ENCODE data around the gene IL1RL2. TPM values are rescaled to one million over a fixed set of nuclear protein-coding genes. Genes with fewer than 3 reads are reported as not detected.

Gene IL1RL2
- total RNA-seq, 1 experiment from 2014 or later, result 0.11 TPM

- Histone ChIP-seq H3F3A (ENCODE audit: low read length, unreplicated experiment) (no peaks in the 10 kb centered on the region), H4K20me1 (ENCODE audit: low read length) (no peaks in the 10 kb centered on the region), H3K27ac (ENCODE audit: low read length) (no peak overlapping the region), H3K4me3 (ENCODE audit: low read length) (no peak overlapping the region), H3K9ac (ENCODE audit: low read length) (no peak overlapping the region), H3K79me2 (ENCODE audit: low read length) (no peaks in the 10 kb centered on the region), H3K9me2 (replicated peaks; ENCODE audit: low read length) (no peaks in the 10 kb centered on the region), H3K4me1 (ENCODE audit: insufficient read depth, low read length) (peaks cover 8% of the 10 kb centered on the region; the same call in 1 of the 2 replicates), H3K9me3 (ENCODE audit: low read length) (no peaks in the 10 kb centered on the region), H2AFZ (ENCODE audit: low read length) (no peak overlapping the region), H3K27me3 (ENCODE audit: low read length) (no peaks in the 10 kb centered on the region), H3K4me2 (ENCODE audit: low read length) (no peak overlapping the region), H3K36me3 (ENCODE audit: low read depth, low read length) (no peaks in the 10 kb centered on the region)
- CTCF ChIA-PET, result interaction anchor here (0.6 kb wide), 1 partner anchor 201 kb away, joined by 3 read pairs; no protein-coding TSS in a partner anchor
- intact Hi-C loops (cut with micrococcal nuclease), result no loop called here
- ATAC-seq, result no peak
- DNase-seq, result no peak
- no TSS peak for BruUV-seq (replicated peaks)
- TF ChIP-seq EZH2 (IDR thresholded peaks at IDR 0.05; ENCODE audit: low read length, unreplicated experiment), result no peak
- no peak for TF ChIP-seq EZH2phosphoT487 (IDR thresholded peaks at IDR 0.05; ENCODE audit: borderline replicate concordance, low read length)
- TF ChIP-seq CTCF (conservative IDR thresholded peaks at IDR 0.05; ENCODE audit: low read depth, low read length), result no peak
- POLR2A ChIA-PET (ENCODE audit: unreplicated experiment), result interaction anchor here (0.5 kb wide), 1 partner anchor 138 kb away, joined by 3 read pairs; no protein-coding TSS in a partner anchor
Measured at GRCh38 chr2:102139851-102140250, 47.0 kb upstream of the IL1RL2 start.

- Histone ChIP-seq H3K9ac (ENCODE audit: low read length) (no peak overlapping the region), H3K27me3 (ENCODE audit: low read length) (no peaks in the 10 kb centered on the region), H2AFZ (ENCODE audit: low read length) (no peak overlapping the region), H3K27ac (ENCODE audit: low read length) (no peak overlapping the region), H3K36me3 (ENCODE audit: low read depth, low read length) (no peaks in the 10 kb centered on the region), H3K4me3 (ENCODE audit: low read length) (no peak overlapping the region), H3K79me2 (ENCODE audit: low read length) (no peaks in the 10 kb centered on the region), H3K4me2 (ENCODE audit: low read length) (no peak overlapping the region), H3K9me2 (replicated peaks; ENCODE audit: low read length) (no peaks in the 10 kb centered on the region), H3K9me3 (ENCODE audit: low read length) (no peaks in the 10 kb centered on the region), H3K4me1 (ENCODE audit: insufficient read depth, low read length) (peaks cover 8% of the 10 kb centered on the region; the same call in 1 of the 2 replicates), H3F3A (ENCODE audit: low read length, unreplicated experiment) (no peaks in the 10 kb centered on the region), H4K20me1 (ENCODE audit: low read length) (no peaks in the 10 kb centered on the region)
- intact Hi-C loops (cut with micrococcal nuclease), result no loop called here
- no TSS peak for BruUV-seq (replicated peaks)
- ChIA-PET CTCF (interaction anchor here (0.6 kb wide), 1 partner anchor 202 kb away, joined by 3 read pairs; no protein-coding TSS in a partner anchor), POLR2A (ENCODE audit: unreplicated experiment) (no interaction called here)
- TF ChIP-seq CTCF (conservative IDR thresholded peaks at IDR 0.05; ENCODE audit: low read depth, low read length), result no peak
- no peak for DNase-seq
- no peak for ATAC-seq
Measured at GRCh38 chr2:102140377-102140776, 46.4 kb upstream of the IL1RL2 start.

- TF ChIP-seq EZH2phosphoT487 (IDR thresholded peaks at IDR 0.05; ENCODE audit: borderline replicate concordance, low read length), result no peak
- TF ChIP-seq CTCF (conservative IDR thresholded peaks at IDR 0.05; ENCODE audit: low read depth, low read length), result no peak
- TF ChIP-seq EZH2 (IDR thresholded peaks at IDR 0.05; ENCODE audit: low read length, unreplicated experiment), result no peak
- H3K9me3 ChIP-seq (ENCODE audit: low read length), result no peaks in the 10 kb centered on the region
- ATAC-seq (no peak), DNase-seq (no peak)
- no peaks in the 10 kb centered on the region for H3K79me2 ChIP-seq (ENCODE audit: low read length)
- H3K9ac ChIP-seq (ENCODE audit: low read length), result no peak overlapping the region
- H3F3A ChIP-seq (ENCODE audit: low read length, unreplicated experiment), result no peaks in the 10 kb centered on the region
- no peaks in the 10 kb centered on the region for H4K20me1 ChIP-seq (ENCODE audit: low read length)
- no peak overlapping the region for H3K27ac ChIP-seq (ENCODE audit: low read length)
- no peaks in the 10 kb centered on the region for H3K9me2 ChIP-seq (replicated peaks; ENCODE audit: low read length)
- BruUV-seq (replicated peaks), result no TSS peak
- peaks cover 8% of the 10 kb centered on the region; the same call in 1 of the 2 replicates for H3K4me1 ChIP-seq (ENCODE audit: insufficient read depth, low read length)
- CTCF ChIA-PET, result interaction anchor here (0.9 kb wide), 1 partner anchor 100 kb away, joined by 3 read pairs; no protein-coding TSS in a partner anchor
- intact Hi-C loops (cut with micrococcal nuclease), result no loop called here
- no peak overlapping the region for H2AFZ ChIP-seq (ENCODE audit: low read length)
- no peak overlapping the region for H3K4me3 ChIP-seq (ENCODE audit: low read length)
- H3K4me2 ChIP-seq (ENCODE audit: low read length), result 0 out of 2 replicates have a peak overlapping the region, but pooled peaks have one; percentile 97
- H3K36me3 ChIP-seq (ENCODE audit: low read depth, low read length), result no peaks in the 10 kb centered on the region
- no peaks in the 10 kb centered on the region for H3K27me3 ChIP-seq (ENCODE audit: low read length)
- POLR2A ChIA-PET (ENCODE audit: unreplicated experiment), result no interaction called here
Measured at GRCh38 chr2:102141011-102141943, 45.5 kb upstream of the IL1RL2 start.

All from PC-3 (cell line).